Esophagus muscularis mucosa (tissue), 3 donors: ENCODE data around the gene DAPK2.

Source experiments
- EP300 ChIP-seq: sonication (generic); formaldehyde crosslinking; IDR thresholded peaks from one replicate; pipeline ENCODE4 v1.6.1; 2017; ENCODE audit warnings: antibody characterized with exemption
- TF ChIP-seq, protein P1 (sequence below), 3 experiments: fragments of 200-600 bp in 2 of 3; fragments of 450-650 bp in 1 of 3; sonication (generic) in 2 of 3; IDR thresholded peaks; one replicate each; pipeline ENCODE4 v1.5.1; 2017 to 2019; ENCODE audit warnings: antibody characterized with exemption in 3 of 3, mild to moderate bottlenecking in 2 of 3, moderate library complexity in 1 of 3

DNA sequence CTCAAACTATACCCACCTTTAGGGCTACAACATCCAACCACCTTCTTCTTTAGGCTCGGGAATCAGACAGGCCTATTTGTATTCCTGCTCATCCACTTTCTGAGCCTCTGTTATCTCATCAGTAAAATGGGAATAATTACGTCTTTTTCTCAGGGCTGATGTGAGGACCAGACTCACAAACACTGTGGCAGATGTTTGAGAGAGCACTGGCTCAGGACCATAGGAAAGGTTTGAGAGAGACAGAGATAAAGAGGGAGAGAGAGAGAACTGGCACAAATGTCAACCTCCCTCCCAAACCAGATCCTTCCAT is 4.8 kb upstream of the DAPK2 start:
- TF ChIP-seq, protein P1, sequence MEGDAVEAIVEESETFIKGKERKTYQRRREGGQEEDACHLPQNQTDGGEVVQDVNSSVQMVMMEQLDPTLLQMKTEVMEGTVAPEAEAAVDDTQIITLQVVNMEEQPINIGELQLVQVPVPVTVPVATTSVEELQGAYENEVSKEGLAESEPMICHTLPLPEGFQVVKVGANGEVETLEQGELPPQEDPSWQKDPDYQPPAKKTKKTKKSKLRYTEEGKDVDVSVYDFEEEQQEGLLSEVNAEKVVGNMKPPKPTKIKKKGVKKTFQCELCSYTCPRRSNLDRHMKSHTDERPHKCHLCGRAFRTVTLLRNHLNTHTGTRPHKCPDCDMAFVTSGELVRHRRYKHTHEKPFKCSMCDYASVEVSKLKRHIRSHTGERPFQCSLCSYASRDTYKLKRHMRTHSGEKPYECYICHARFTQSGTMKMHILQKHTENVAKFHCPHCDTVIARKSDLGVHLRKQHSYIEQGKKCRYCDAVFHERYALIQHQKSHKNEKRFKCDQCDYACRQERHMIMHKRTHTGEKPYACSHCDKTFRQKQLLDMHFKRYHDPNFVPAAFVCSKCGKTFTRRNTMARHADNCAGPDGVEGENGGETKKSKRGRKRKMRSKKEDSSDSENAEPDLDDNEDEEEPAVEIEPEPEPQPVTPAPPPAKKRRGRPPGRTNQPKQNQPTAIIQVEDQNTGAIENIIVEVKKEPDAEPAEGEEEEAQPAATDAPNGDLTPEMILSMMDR (IDR thresholded peaks at IDR 0.05), result no peak
- no peak for TF ChIP-seq EP300
